Fibroblast of skin of scalp (primary cell): Measurements from ENCODE around the gene ANXA4. TPM values are rescaled to one million over a fixed set of nuclear protein-coding genes. Genes with fewer than 3 reads are reported as not detected.

Source experiments
- DNase-seq: peaks from one replicate; pipeline ENCODE4 v3.0.0-alpha.2; 2013
- polyA plus RNA-seq, 2 experiments: library from polyadenylated mRNA; unstranded; fragments of 120-200 nt; gene quantifications; one replicate each; pipeline ENCODE4 v1.2.1, GENCODE V29; 2013; ENCODE audit not compliant: insufficient read length in 2 of 2

ANXA4 gene
- polyA plus RNA-seq (2013, experiment 1 of 2; ENCODE audit: insufficient read length): 60.4 TPM
- 54.7 TPM for polyA plus RNA-seq (2013, experiment 2 of 2; ENCODE audit: insufficient read length)

- peak; percentile 67 for DNase-seq
These were observed at the start of gene ANXA4 for GRCh38 chr2:69741575-69742321. ANXA4 (plus strand) TSS chr2:69742134; CDS start chr2:69781566, 39,432 bp downstream.

GRCh38 chr2:69692424-69692823 lies 49.5 kb upstream of the ANXA4 start:
- peak; percentile 75 for DNase-seq

- DNase-seq: no peak
These were observed 48.7 kb upstream of the ANXA4 start for GRCh38 chr2:69693059-69693774.

- DNase-seq: no peak
These were observed 48.0 kb upstream of the ANXA4 start for GRCh38 chr2:69693775-69694450.

GRCh38 chr2:69694894-69695849 lies 46.8 kb upstream of the ANXA4 start:
- peak; percentile 83 for DNase-seq

- DNase-seq: no peak
These were observed 46.1 kb upstream of the ANXA4 start for GRCh38 chr2:69695850-69696216.

GRCh38 chr2:69700381-69700780 lies 41.6 kb upstream of the ANXA4 start:
- DNase-seq: no peak

- DNase-seq: no peak
These were observed 40.6 kb upstream of the ANXA4 start for GRCh38 chr2:69701100-69701945.

GRCh38 chr2:69703189-69703588 lies 38.7 kb upstream of the ANXA4 start:
- no peak for DNase-seq

GRCh38 chr2:69704446-69704845 lies 37.5 kb upstream of the ANXA4 start:
- no peak for DNase-seq

GRCh38 chr2:69709290-69709689 lies 32.6 kb upstream of the ANXA4 start:
- DNase-seq: no peak

GRCh38 chr2:69711971-69712370 lies 30.0 kb upstream of the ANXA4 start:
- DNase-seq: no peak

GRCh38 chr2:69714024-69714423 lies 27.9 kb upstream of the ANXA4 start:
- DNase-seq: no peak

GRCh38 chr2:69714539-69715220 lies 27.3 kb upstream of the ANXA4 start:
- DNase-seq: peak; percentile 81

- peak; percentile 81 for DNase-seq
These were observed 26.0 kb upstream of the ANXA4 start for GRCh38 chr2:69715964-69716363.

- peak; percentile 54 for DNase-seq
These were observed 25.3 kb upstream of the ANXA4 start for GRCh38 chr2:69716555-69717120.

GRCh38 chr2:69717186-69717585 lies 24.7 kb upstream of the ANXA4 start:
- DNase-seq: no peak

GRCh38 chr2:69717861-69718273 lies 24.1 kb upstream of the ANXA4 start:
- peak; percentile 88 for DNase-seq

GRCh38 chr2:69718338-69718965 lies 23.5 kb upstream of the ANXA4 start:
- no peak for DNase-seq

GRCh38 chr2:69720404-69720803 lies 21.5 kb upstream of the ANXA4 start:
- DNase-seq: peak; percentile 20
